Measurements from ENCODE around the gene HSPB6. TPM values are rescaled to one million over a fixed set of nuclear protein-coding genes. Genes with fewer than 3 reads are reported as not detected.

The HSPB6 gene
- polyA plus RNA-seq, 2 of the 4 experiments (the other 2 are of a cell fraction) = 0.16 to 0.26 TPM

DNA sequence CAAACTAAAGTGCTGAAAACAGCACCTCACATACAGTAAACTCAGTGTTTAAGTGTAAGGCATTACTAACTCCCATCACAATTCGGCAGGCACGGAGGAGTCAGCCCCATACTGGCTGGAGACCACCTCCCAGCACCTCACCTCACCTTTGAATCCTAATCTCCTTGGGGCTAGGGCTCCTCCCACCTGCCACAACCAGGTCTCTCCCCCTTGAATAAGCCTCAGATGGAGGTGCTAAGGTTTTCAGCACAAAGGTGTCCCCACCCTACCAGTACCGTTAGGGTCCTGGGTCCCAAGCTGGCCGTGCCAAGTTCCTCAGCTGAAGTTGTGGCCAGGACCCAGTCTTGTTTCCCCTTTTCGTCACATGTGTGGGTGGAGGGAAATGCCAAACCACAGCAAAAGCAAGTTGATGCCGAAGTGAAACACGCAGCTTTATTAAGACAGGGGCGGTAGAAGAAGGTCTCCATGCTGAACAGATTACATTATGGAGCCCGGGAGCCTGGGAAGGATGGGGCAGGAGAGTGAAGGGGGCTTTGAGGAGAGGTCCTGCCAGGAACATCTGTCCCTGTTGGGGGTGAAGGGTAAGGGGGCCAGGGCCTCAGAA is 14.6 kb downstream of the HSPB6 start, which contains the start of gene IGFLR1:
TSS of gene IGFLR1 (minus strand) at position 332 of the 604 bp plus-strand sequence. CDS start 1,272 bp downstream, outside the sequence.
- 94% methylated on average over 9 of the region's 9 CpGs for WGBS (ENCODE audit: missing lambda C conversion rate)
- POLR2A ChIA-PET = no interaction called here
- no peaks in the 10 kb centered on the region for H3K9me3 ChIP-seq
- H3K4me2 ChIP-seq = peak within 1 kb of the TSS; percentile 89
- H3K4me1 ChIP-seq = peaks cover 30% of the 10 kb centered on the region
- DNase-seq (ENCODE audit: low read depth in 1 of 2, low spot score in 1 of 2) (no peak), FAIRE-seq (no peak), ATAC-seq (no peak)
- CTCF ChIA-PET = interaction anchor here (0.6 to 1.3 kb wide), 5 partner anchors 11 to 131 kb away, joined by 3 to 4 read pairs (median 3); no protein-coding TSS in a partner anchor
- H3K27ac ChIP-seq = peak within 1 kb of the TSS; percentile 62 to 84
- TF ChIP-seq JUN (IDR thresholded peaks at IDR 0.05) = no peak
- no peak for TF ChIP-seq MAFK (IDR thresholded peaks at IDR 0.05; ENCODE audit: partially characterized antibody)
- TF ChIP-seq FOSB (CRISPR knock-in tag; IDR thresholded peaks at IDR 0.05) = no peak
- no peak for TF ChIP-seq RAD21 (conservative IDR thresholded peaks at IDR 0.05 in 1 of 2, IDR thresholded peaks at IDR 0.05 in 1 of 2)
- no peak for TF ChIP-seq FOSL2 (IDR thresholded peaks at IDR 0.05)
- TF ChIP-seq FOSL2 (CRISPR knock-in tag; IDR thresholded peaks at IDR 0.05) = no peak
- no peak for TF ChIP-seq HOXB13 (CRISPR knock-in tag; IDR thresholded peaks at IDR 0.05; ENCODE audit: low read depth)
- TF ChIP-seq, protein P1, sequence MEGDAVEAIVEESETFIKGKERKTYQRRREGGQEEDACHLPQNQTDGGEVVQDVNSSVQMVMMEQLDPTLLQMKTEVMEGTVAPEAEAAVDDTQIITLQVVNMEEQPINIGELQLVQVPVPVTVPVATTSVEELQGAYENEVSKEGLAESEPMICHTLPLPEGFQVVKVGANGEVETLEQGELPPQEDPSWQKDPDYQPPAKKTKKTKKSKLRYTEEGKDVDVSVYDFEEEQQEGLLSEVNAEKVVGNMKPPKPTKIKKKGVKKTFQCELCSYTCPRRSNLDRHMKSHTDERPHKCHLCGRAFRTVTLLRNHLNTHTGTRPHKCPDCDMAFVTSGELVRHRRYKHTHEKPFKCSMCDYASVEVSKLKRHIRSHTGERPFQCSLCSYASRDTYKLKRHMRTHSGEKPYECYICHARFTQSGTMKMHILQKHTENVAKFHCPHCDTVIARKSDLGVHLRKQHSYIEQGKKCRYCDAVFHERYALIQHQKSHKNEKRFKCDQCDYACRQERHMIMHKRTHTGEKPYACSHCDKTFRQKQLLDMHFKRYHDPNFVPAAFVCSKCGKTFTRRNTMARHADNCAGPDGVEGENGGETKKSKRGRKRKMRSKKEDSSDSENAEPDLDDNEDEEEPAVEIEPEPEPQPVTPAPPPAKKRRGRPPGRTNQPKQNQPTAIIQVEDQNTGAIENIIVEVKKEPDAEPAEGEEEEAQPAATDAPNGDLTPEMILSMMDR (IDR thresholded peaks at IDR 0.05) = no peak
- TF ChIP-seq MAZ (IDR thresholded peaks at IDR 0.05; ENCODE audit: borderline replicate concordance, low read depth, low read length) = no peak
- TF ChIP-seq, protein P2, sequence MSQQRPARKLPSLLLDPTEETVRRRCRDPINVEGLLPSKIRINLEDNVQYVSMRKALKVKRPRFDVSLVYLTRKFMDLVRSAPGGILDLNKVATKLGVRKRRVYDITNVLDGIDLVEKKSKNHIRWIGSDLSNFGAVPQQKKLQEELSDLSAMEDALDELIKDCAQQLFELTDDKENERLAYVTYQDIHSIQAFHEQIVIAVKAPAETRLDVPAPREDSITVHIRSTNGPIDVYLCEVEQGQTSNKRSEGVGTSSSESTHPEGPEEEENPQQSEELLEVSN (IDR thresholded peaks at IDR 0.05; ENCODE audit: borderline replicate concordance, low read depth) = no peak
- TF ChIP-seq NPAS2 (CRISPR knock-in tag; IDR thresholded peaks at IDR 0.05; ENCODE audit: borderline replicate concordance) = no peak
- no peak for TF ChIP-seq CHD2 (IDR thresholded peaks at IDR 0.05; ENCODE audit: low read length, partially characterized antibody)
- TF ChIP-seq ZSCAN20 (CRISPR knock-in tag; IDR thresholded peaks at IDR 0.05) = no peak
- TF ChIP-seq, protein P3, sequence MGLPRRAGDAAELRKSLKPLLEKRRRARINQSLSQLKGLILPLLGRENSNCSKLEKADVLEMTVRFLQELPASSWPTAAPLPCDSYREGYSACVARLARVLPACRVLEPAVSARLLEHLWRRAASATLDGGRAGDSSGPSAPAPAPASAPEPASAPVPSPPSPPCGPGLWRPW (IDR thresholded peaks at IDR 0.05) = no peak
- TF ChIP-seq TFCP2L1 (CRISPR knock-in tag; IDR thresholded peaks at IDR 0.05) = no peak
- TF ChIP-seq EHF (CRISPR knock-in tag; IDR thresholded peaks at IDR 0.05) = no peak
- no peak for TF ChIP-seq CEBPB (IDR thresholded peaks at IDR 0.05)
- TF ChIP-seq RARB (CRISPR knock-in tag; IDR thresholded peaks at IDR 0.05) = no peak
- TF ChIP-seq, protein P4, sequence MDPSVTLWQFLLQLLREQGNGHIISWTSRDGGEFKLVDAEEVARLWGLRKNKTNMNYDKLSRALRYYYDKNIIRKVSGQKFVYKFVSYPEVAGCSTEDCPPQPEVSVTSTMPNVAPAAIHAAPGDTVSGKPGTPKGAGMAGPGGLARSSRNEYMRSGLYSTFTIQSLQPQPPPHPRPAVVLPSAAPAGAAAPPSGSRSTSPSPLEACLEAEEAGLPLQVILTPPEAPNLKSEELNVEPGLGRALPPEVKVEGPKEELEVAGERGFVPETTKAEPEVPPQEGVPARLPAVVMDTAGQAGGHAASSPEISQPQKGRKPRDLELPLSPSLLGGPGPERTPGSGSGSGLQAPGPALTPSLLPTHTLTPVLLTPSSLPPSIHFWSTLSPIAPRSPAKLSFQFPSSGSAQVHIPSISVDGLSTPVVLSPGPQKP (IDR thresholded peaks at IDR 0.05; ENCODE audit: low read depth, low read length) = no peak
- TF ChIP-seq ZNF302 (CRISPR knock-in tag; IDR thresholded peaks at IDR 0.05) = no peak
- H3K4me3 ChIP-seq = peak within 1 kb of the TSS; percentile 47; the same call in 2 of the 3 replicates

DNA sequence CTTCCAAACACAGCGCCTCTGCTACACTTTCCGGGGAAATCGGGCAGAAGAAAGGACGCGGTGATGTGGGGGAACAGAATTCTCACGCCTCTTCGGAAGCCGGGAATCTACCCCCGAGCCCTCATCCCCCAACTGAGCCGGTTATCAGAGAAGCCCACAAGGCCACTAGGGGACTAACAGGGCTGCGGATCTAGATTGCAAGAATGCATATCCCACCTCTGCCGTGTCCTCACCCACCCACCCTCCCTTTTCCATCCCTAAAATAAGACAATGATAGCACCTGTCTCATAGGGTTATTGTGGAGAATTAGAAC is 15.7 kb downstream of the HSPB6 start:
- DNase-seq (ENCODE audit: low read depth in 1 of 2, low spot score in 1 of 2) (no peak), ATAC-seq (peak in 1 of 2 experiments; percentile 0; a peak in 2 of 6 replicates), FAIRE-seq (no peak)
- CTCF ChIA-PET = interaction anchor here (0.9 to 2.1 kb wide), 11 partner anchors 11 to 193 kb away, joined by 3 to 12 read pairs (median 5); no protein-coding TSS in a partner anchor
- TF ChIP-seq NR3C1 (IDR thresholded peaks at IDR 0.05) (no peak), RARB (CRISPR knock-in tag; IDR thresholded peaks at IDR 0.05) (no peak), KDM5A (IDR thresholded peaks at IDR 0.05) (no peak), HDAC2 (IDR thresholded peaks at IDR 0.05) (no peak), EHMT2 (IDR thresholded peaks at IDR 0.05; ENCODE audit: low read depth) (no peak), HEYL (CRISPR knock-in tag; IDR thresholded peaks at IDR 0.05) (no peak), CEBPB (IDR thresholded peaks at IDR 0.05) (no peak), MAZ (IDR thresholded peaks at IDR 0.05; ENCODE audit: borderline replicate concordance, low read depth, low read length) (no peak)
- TF ChIP-seq, protein P5, sequence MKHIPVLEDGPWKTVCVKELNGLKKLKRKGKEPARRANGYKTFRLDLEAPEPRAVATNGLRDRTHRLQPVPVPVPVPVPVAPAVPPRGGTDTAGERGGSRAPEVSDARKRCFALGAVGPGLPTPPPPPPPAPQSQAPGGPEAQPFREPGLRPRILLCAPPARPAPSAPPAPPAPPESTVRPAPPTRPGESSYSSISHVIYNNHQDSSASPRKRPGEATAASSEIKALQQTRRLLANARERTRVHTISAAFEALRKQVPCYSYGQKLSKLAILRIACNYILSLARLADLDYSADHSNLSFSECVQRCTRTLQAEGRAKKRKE (CRISPR knock-in tag; IDR thresholded peaks at IDR 0.05; ENCODE audit: low read depth) = no peak
- TF ChIP-seq, protein P6, sequence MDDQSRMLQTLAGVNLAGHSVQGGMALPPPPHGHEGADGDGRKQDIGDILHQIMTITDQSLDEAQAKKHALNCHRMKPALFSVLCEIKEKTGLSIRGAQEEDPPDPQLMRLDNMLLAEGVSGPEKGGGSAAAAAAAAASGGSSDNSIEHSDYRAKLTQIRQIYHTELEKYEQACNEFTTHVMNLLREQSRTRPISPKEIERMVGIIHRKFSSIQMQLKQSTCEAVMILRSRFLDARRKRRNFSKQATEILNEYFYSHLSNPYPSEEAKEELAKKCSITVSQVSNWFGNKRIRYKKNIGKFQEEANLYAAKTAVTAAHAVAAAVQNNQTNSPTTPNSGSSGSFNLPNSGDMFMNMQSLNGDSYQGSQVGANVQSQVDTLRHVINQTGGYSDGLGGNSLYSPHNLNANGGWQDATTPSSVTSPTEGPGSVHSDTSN (IDR thresholded peaks at IDR 0.05) = no peak
- Histone ChIP-seq H3K4me2 (peak overlapping the region; percentile 89), H3K9me3 (no peaks in the 10 kb centered on the region), H3K4me3 (peak overlapping the region; percentile 47), H3K4me1 (peaks cover 21% of the 10 kb centered on the region), H3K27ac (peak overlapping the region; percentile 62 to 84)
- POLR2A ChIA-PET = interaction anchor here (0.7 to 2.0 kb wide), 12 partner anchors 10 to 230 kb away, joined by 3 to 10 read pairs (median 6); partner anchors contain the start of genes COX6B1 and NFKBID
- WGBS (ENCODE audit: missing lambda C conversion rate) = 44% methylated on average over 12 of the region's 12 CpGs

All from A549 (cell line).